HG03469 (cell line): ENCODE measurements around the gene PLA2G3.
"Not testable (repeated sequence)": the region's sequence is repeated elsewhere in the genome, so short reads cannot be mapped to it uniquely, and the experiment has no call there.

Experiments used
- ATAC-seq: cut with Tn5 transposase; IDR thresholded peaks from one replicate; pipeline ENCODE4 v1.9.1; 2021; ENCODE audit warnings: mild to moderate bottlenecking, moderate library complexity, moderate number of reproducible peaks; ENCODE audit not compliant: unreplicated experiment

PLA2G3 gene

GRCh38 chr22:31100762-31101525, 39.4 kb downstream of the PLA2G3 start:
- ATAC-seq = no peak

GRCh38 chr22:31099841-31100761, 40.2 kb downstream of the PLA2G3 start:
- no peak for ATAC-seq

- no peak for ATAC-seq
Observed at GRCh38 chr22:31099386-31099785, 40.9 kb downstream of the PLA2G3 start.

- no peak for ATAC-seq
Observed at GRCh38 chr22:31098632-31099110, 41.6 kb downstream of the PLA2G3 start.

- no peak for ATAC-seq
Observed at GRCh38 chr22:31097941-31098631, 42.2 kb downstream of the PLA2G3 start.

- not testable (repeated sequence) for ATAC-seq
Observed at GRCh38 chr22:31097539-31097938, 42.8 kb downstream of the PLA2G3 start.

GRCh38 chr22:31096657-31097279, 43.5 kb downstream of the PLA2G3 start:
- no peak for ATAC-seq

GRCh38 chr22:31095637-31096249, 44.6 kb downstream of the PLA2G3 start:
- no peak for ATAC-seq

- ATAC-seq = no peak
Observed at GRCh38 chr22:31094741-31095140, 45.6 kb downstream of the PLA2G3 start.

GRCh38 chr22:31094021-31094551, 46.2 kb downstream of the PLA2G3 start:
- no peak for ATAC-seq

GRCh38 chr22:31093086-31093850, 47.0 kb downstream of the PLA2G3 start:
- no peak for ATAC-seq

GRCh38 chr22:31092161-31092560, 48.1 kb downstream of the PLA2G3 start:
- ATAC-seq = no peak

GRCh38 chr22:31091106-31091975, 49.0 kb downstream of the PLA2G3 start:
- no peak for ATAC-seq

GRCh38 chr22:31090217-31091085, 49.9 kb downstream of the PLA2G3 start:
- ATAC-seq = no peak

GRCh38 chr22:31089160-31090100, 50.9 kb downstream of the PLA2G3 start:
- ATAC-seq = no peak
